ENCODE results near the gene RSRC2. TPM values are rescaled to one million over a fixed set of nuclear protein-coding genes. Genes with fewer than 3 reads are reported as not detected.

Gene RSRC2
- total and polyA plus RNA-seq, 7 experiments from 2014 or later, result 32.1 to 249 (median 128) TPM

DNA sequence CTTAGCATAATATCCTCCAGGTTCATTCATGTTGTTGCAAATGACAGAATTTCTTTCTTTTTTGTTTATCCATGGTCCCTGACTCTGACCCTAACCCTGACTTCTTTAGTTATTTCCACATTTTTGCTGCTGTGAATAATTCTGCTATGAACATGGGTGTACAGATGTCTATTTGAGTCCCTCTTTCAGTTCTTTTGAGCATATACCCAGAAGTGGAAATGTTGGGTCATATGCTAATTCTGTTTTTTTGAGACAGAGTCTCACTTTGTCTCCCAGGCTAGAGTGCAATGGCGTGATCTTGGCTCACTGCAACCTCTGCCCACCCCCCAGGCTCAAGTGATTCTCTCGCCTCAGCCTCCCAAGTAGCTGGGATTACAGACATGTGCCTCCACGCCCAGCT is 33.4 kb upstream of the RSRC2 start:
- Histone ChIP-seq H3K4me1 (ENCODE audit: control insufficient read depth in 2 of 2, insufficient read depth in 2 of 2, low read length in 2 of 2) (no peaks in the 10 kb centered on the region), H3K27me3 (ENCODE audit: control insufficient read depth in 2 of 2, insufficient read depth in 2 of 2, low read length in 2 of 2) (no peaks in the 10 kb centered on the region), H3K27ac (ENCODE audit: low read depth, low read length) (no peak overlapping the region), H3K36me3 (ENCODE audit: control insufficient read depth in 2 of 3, insufficient read depth in 3 of 3, low read length in 3 of 3) (peaks cover 0 to 19% (median 11%) of the 10 kb centered on the region in 3 experiments), H3K9me3 (ENCODE audit: control insufficient read depth in 2 of 3, low read length in 3 of 3) (no peaks in the 10 kb centered on the region), H3K4me3 (ENCODE audit: low read length) (no peak overlapping the region)
- H3K9me3 Mint-ChIP-seq, result peaks cover 0 to 2% (median 0%) of the 10 kb centered on the region in 11 donors
- ATAC-seq, result no peak
- peak overlapping the region in 2 of 9 donors; percentile 29 to 45 for H3K27ac Mint-ChIP-seq
- no peak for DNase-seq
- no peaks in the 10 kb centered on the region for H3K27me3 Mint-ChIP-seq
- ChIA-PET POLR2A (no interaction called here), CTCF (no interaction called here)
- H3K4me3 Mint-ChIP-seq, result no peak overlapping the region
- intact Hi-C loops (cut with micrococcal nuclease), result no loop called here
- peaks cover 6 to 35% (median 20%) of the 10 kb centered on the region in 5 donors for H3K36me3 Mint-ChIP-seq
- no peaks in the 10 kb centered on the region for H3K4me1 Mint-ChIP-seq

DNA sequence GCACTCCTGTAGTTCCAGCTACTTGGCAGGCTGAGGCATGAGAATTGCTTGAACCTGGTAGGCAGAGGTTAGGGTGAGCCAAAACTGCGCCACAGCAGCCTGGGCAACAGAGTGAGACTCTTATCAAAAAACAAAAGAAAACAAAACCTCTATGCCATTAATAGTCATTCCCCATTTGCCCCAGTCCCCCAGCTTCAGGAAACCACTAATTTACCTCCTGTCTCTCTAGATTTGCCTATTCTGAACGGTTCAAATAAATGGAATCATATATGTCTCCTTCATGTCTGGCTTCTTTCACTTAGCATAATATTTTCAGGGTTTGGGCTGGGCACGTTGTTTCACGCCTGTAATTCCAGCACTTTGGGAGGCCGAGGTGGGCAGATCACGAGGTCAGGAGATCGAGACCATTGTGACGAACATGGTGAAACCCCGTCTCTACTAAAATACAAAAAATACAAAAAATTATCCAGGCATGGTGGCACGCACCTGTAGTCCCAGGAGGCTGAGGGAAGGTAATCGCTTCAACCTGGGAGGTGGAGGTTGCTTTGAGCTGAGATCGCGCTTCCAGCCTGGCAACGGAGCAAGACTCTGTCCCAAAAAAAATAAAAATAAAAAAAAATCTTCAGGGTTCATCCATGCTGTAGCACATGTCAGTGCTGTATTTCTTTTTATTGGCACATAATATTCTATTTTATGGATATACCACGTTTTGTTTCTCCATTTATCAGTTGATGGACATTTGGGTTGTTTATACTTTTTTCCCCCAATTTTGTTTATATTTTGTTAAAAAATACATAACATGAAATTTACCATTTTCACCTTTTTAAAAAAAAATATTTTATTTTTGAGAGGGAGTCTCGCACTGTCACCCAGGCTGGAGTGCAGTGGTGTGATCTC is 32.3 kb upstream of the RSRC2 start:
- CTCF ChIA-PET, result no interaction called here
- Histone ChIP-seq H3K4me3 (ENCODE audit: low read length) (no peak overlapping the region), H3K27ac (ENCODE audit: low read depth, low read length) (no peak overlapping the region), H3K4me1 (ENCODE audit: control insufficient read depth in 2 of 2, insufficient read depth in 2 of 2, low read length in 2 of 2) (no peaks in the 10 kb centered on the region), H3K27me3 (ENCODE audit: control insufficient read depth in 2 of 2, insufficient read depth in 2 of 2, low read length in 2 of 2) (no peaks in the 10 kb centered on the region), H3K36me3 (ENCODE audit: control insufficient read depth in 2 of 3, insufficient read depth in 3 of 3, low read length in 3 of 3) (peaks cover 0 to 25% (median 11%) of the 10 kb centered on the region in 3 experiments), H3K9me3 (ENCODE audit: control insufficient read depth in 2 of 3, low read length in 3 of 3) (no peaks in the 10 kb centered on the region)
- Mint-ChIP-seq H3K36me3 (peaks cover 6 to 32% (median 22%) of the 10 kb centered on the region in 5 donors), H3K4me1 (no peaks in the 10 kb centered on the region), H3K9me3 (peaks cover 0 to 2% (median 0%) of the 10 kb centered on the region in 11 donors), H3K4me3 (no peak overlapping the region), H3K27me3 (no peaks in the 10 kb centered on the region), H3K27ac (peak overlapping the region in 1 of 9 donors; percentile 30)
- ATAC-seq (no peak), DNase-seq (no peak)
- intact Hi-C loops (cut with micrococcal nuclease), result no loop called here
- POLR2A ChIA-PET, result no interaction called here

DNA sequence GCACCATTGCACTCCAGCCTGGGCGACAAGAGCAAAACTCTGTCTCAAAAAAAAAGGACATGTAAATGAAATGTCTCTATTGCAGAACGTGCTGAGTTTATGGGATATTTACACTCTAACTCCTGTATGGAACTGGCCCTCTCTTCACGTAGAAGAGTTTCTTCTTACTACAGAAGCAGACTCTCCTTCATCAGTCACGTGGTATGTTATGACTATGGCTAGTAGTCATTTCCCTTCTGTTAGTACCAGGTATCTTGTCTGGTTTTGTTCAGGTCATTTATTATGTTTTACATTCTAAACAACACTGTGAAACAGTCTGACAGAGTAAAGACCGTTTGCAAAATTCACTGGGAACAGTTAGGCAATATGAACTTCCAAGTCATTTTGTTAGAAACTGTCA is 20.6 kb upstream of the RSRC2 start:
- no peak overlapping the region for H3K27ac ChIP-seq (ENCODE audit: low read depth, low read length)
- H3K27me3 ChIP-seq (ENCODE audit: control insufficient read depth in 2 of 2, insufficient read depth in 2 of 2, low read length in 2 of 2), result no peaks in the 10 kb centered on the region
- peaks cover 4 to 33% (median 16%) of the 10 kb centered on the region in 5 donors for H3K36me3 Mint-ChIP-seq
- no peak overlapping the region for H3K4me3 Mint-ChIP-seq
- no peaks in the 10 kb centered on the region for H3K9me3 ChIP-seq (ENCODE audit: control insufficient read depth in 2 of 3, low read length in 3 of 3)
- DNase-seq (no peak), ATAC-seq (no peak)
- H3K27ac Mint-ChIP-seq, result no peak overlapping the region
- intact Hi-C loops (cut with micrococcal nuclease), result no loop called here
- POLR2A ChIA-PET, result interaction anchor here (0.7 kb wide), 1 partner anchor 30 kb away, joined by 3 read pairs; no protein-coding TSS in a partner anchor
- H3K4me1 Mint-ChIP-seq, result no peaks in the 10 kb centered on the region
- H3K36me3 ChIP-seq (ENCODE audit: control insufficient read depth in 2 of 3, insufficient read depth in 3 of 3, low read length in 3 of 3), result peaks cover 0 to 22% (median 0%) of the 10 kb centered on the region in 3 experiments
- H3K4me1 ChIP-seq (ENCODE audit: control insufficient read depth in 2 of 2, insufficient read depth in 2 of 2, low read length in 2 of 2), result no peaks in the 10 kb centered on the region
- H3K9me3 Mint-ChIP-seq, result no peaks in the 10 kb centered on the region
- no peaks in the 10 kb centered on the region for H3K27me3 Mint-ChIP-seq
- H3K4me3 ChIP-seq (ENCODE audit: low read length), result no peak overlapping the region
- CTCF ChIA-PET, result no interaction called here

DNA sequence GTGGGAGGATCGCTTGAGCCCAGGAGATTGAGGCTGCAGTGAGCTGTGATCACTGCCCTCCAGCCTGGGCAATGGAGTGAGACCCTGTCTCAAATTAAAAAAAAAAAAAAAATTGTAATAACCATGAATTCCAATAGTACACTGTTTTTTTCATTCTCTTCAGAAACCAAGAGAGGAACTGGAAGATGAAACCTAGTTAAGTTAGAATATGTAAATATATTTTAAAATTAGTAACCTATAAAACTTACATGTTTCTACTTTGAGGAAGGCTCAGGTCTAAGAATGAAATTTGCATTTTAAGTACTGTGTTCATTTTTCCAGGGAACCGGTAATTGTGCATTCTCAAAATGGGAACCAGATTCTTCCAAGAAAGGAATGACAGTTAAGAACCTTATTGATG is 19.1 kb upstream of the RSRC2 start:
- peaks cover 0 to 30% (median 11%) of the 10 kb centered on the region in 5 donors for H3K36me3 Mint-ChIP-seq
- POLR2A ChIA-PET, result no interaction called here
- peaks cover 0 to 18% (median 0%) of the 10 kb centered on the region in 3 experiments for H3K36me3 ChIP-seq (ENCODE audit: control insufficient read depth in 2 of 3, insufficient read depth in 3 of 3, low read length in 3 of 3)

DNA sequence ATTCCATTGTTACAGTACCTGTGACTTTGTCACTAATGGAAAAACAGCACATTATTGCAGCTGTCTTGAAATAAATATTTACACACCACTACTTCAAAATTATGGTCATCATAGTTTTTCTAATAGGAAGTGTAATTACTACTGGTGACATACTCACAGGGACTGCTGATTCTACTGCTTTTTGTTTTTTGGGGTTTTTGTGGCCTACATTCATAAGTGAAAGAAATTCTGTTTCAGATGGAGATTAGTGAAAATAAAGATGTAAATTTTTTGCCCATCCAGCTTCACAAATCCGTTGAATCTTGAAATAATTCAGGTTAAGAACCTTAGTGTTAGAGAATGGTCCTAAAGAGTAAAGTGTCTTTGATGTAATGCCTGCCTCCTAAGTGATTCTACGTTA is 17.8 kb upstream of the RSRC2 start:
- no peak for ATAC-seq
- Histone ChIP-seq H3K4me3 (ENCODE audit: low read length) (no peak overlapping the region), H3K27me3 (ENCODE audit: control insufficient read depth in 2 of 2, insufficient read depth in 2 of 2, low read length in 2 of 2) (no peaks in the 10 kb centered on the region), H3K27ac (ENCODE audit: low read depth, low read length) (no peak overlapping the region), H3K4me1 (ENCODE audit: control insufficient read depth in 2 of 2, insufficient read depth in 2 of 2, low read length in 2 of 2) (no peaks in the 10 kb centered on the region), H3K36me3 (ENCODE audit: control insufficient read depth in 2 of 3, insufficient read depth in 3 of 3, low read length in 3 of 3) (peaks cover 0 to 14% (median 0%) of the 10 kb centered on the region in 3 experiments), H3K9me3 (ENCODE audit: control insufficient read depth in 2 of 3, low read length in 3 of 3) (no peaks in the 10 kb centered on the region)
- intact Hi-C loops (cut with micrococcal nuclease), result no loop called here
- Mint-ChIP-seq H3K9me3 (no peaks in the 10 kb centered on the region), H3K4me1 (peaks cover 0 to 2% (median 0%) of the 10 kb centered on the region in 7 donors), H3K27ac (no peak overlapping the region), H3K36me3 (peaks cover 0 to 20% (median 10%) of the 10 kb centered on the region in 5 donors), H3K27me3 (no peaks in the 10 kb centered on the region), H3K4me3 (no peak overlapping the region)
- CTCF ChIA-PET, result no interaction called here
- POLR2A ChIA-PET, result no interaction called here
- no peak for DNase-seq

More for the DNA sequence above, 19.1 kb upstream of the RSRC2 start:
- DNase-seq (no peak), ATAC-seq (no peak)
- no peaks in the 10 kb centered on the region for H3K9me3 ChIP-seq (ENCODE audit: control insufficient read depth in 2 of 3, low read length in 3 of 3)
- H3K4me3 ChIP-seq (ENCODE audit: low read length), result no peak overlapping the region
- H3K27ac ChIP-seq (ENCODE audit: low read depth, low read length), result no peak overlapping the region
- H3K27me3 ChIP-seq (ENCODE audit: control insufficient read depth in 2 of 2, insufficient read depth in 2 of 2, low read length in 2 of 2), result no peaks in the 10 kb centered on the region
- Mint-ChIP-seq H3K27ac (no peak overlapping the region), H3K4me3 (no peak overlapping the region), H3K27me3 (no peaks in the 10 kb centered on the region), H3K9me3 (no peaks in the 10 kb centered on the region), H3K4me1 (peaks cover 0 to 2% (median 0%) of the 10 kb centered on the region in 7 donors)
- intact Hi-C loops (cut with micrococcal nuclease), result no loop called here
- no peaks in the 10 kb centered on the region for H3K4me1 ChIP-seq (ENCODE audit: control insufficient read depth in 2 of 2, insufficient read depth in 2 of 2, low read length in 2 of 2)
- CTCF ChIA-PET, result no interaction called here

GRCh38 chr12:122538496-122538895 is 11.8 kb upstream of the RSRC2 start:
- Mint-ChIP-seq H3K27ac (no peak overlapping the region), H3K36me3 (peaks cover 5 to 19% (median 13%) of the 10 kb centered on the region in 5 donors)

More at GRCh38 chr12:122538496-122538895, 11.8 kb upstream of the RSRC2 start:
- H3K4me1 ChIP-seq (ENCODE audit: control insufficient read depth in 2 of 2, insufficient read depth in 2 of 2, low read length in 2 of 2), result no peaks in the 10 kb centered on the region
- H3K9me3 ChIP-seq (ENCODE audit: control insufficient read depth in 2 of 3, low read length in 3 of 3), result no peaks in the 10 kb centered on the region
- Mint-ChIP-seq H3K27me3 (no peaks in the 10 kb centered on the region), H3K9me3 (no peaks in the 10 kb centered on the region), H3K4me1 (peaks cover 0 to 2% (median 0%) of the 10 kb centered on the region in 7 donors), H3K4me3 (no peak overlapping the region)
- no peak overlapping the region for H3K27ac ChIP-seq (ENCODE audit: low read depth, low read length)
- POLR2A ChIA-PET, result interaction anchor here (0.6 to 2.0 kb wide), 2 partner anchors 11 to 203 kb away, joined by 4 to 9 read pairs; partner anchors contain the start of genes KNTC1 and RSRC2
- DNase-seq, result no peak
- intact Hi-C loops (cut with micrococcal nuclease), result no loop called here
- H3K4me3 ChIP-seq (ENCODE audit: low read length), result no peak overlapping the region
- peaks cover 0 to 18% (median 0%) of the 10 kb centered on the region in 3 experiments for H3K36me3 ChIP-seq (ENCODE audit: control insufficient read depth in 2 of 3, insufficient read depth in 3 of 3, low read length in 3 of 3)
- no peaks in the 10 kb centered on the region for H3K27me3 ChIP-seq (ENCODE audit: control insufficient read depth in 2 of 2, insufficient read depth in 2 of 2, low read length in 2 of 2)
- no peak for ATAC-seq
- CTCF ChIA-PET, result interaction anchor here (1.0 kb wide), 1 partner anchor 9 kb away, joined by 3 read pairs; no protein-coding TSS in a partner anchor
